ENCODE data around the gene TRMT2A.
"Not testable (repeated sequence)": the region's sequence is repeated elsewhere in the genome, so short reads cannot be mapped to it uniquely, and the experiment has no call there.

TRMT2A gene

DNA sequence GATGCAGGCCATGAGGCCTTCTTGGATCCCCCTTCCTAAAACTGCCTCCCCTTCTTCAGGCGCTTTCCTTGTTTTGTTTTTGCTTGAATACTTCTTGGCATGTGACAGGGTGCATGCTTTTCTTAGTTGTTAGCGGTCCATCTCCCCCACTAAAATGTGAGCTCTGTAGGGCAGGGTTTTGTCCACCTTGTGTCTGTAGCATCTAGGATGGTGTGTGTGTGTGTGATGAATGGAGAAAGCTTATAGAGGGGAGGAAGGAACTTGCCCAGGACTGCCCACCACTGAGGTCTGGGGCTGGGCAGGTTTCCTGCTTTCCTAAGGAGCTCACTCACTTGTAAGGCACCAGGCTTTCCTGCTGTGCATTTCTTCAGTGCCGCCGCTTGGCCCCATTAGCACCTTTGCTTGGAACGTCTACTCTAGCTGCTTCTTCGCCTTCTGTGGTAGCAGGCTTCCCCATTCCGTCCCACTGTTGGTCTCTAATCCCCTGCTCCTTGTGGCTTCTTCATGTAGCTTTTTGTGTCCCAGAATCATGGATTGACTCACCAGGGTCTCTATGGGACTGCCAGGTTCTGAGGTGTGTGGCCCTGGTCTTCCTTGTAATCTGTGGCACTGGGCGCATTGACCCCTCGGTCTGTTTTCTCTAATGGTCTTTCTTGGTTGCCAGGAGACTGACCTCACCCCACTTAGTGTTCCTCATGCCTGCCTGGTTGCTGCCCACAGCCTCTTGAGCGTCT, 33.7 kb downstream of the TRMT2A start:
- no peaks in the 10 kb centered on the region for H3K9me3 ChIP-seq (ENCODE audit: low read length)
- H3K27me3 ChIP-seq (ENCODE audit: control insufficient read depth in 1 of 2, insufficient read depth in 2 of 2, low read length in 2 of 2) = no peaks in the 10 kb centered on the region
- no peak overlapping the region for H3K27ac ChIP-seq (ENCODE audit: low read depth, low read length)
- H3K9ac ChIP-seq (ENCODE audit: low read length) = no peak overlapping the region
- H3K4me1 ChIP-seq (ENCODE audit: insufficient read depth, low read length) = peaks cover 43% of the 10 kb centered on the region
- H3K4me3 ChIP-seq (ENCODE audit: low read depth in 1 of 2, low read length in 2 of 2) = peak overlapping the region in 1 of 2 donors; percentile 5
- H3K36me3 ChIP-seq (ENCODE audit: insufficient read depth, low read length) = peaks cover 30% of the 10 kb centered on the region

DNA sequence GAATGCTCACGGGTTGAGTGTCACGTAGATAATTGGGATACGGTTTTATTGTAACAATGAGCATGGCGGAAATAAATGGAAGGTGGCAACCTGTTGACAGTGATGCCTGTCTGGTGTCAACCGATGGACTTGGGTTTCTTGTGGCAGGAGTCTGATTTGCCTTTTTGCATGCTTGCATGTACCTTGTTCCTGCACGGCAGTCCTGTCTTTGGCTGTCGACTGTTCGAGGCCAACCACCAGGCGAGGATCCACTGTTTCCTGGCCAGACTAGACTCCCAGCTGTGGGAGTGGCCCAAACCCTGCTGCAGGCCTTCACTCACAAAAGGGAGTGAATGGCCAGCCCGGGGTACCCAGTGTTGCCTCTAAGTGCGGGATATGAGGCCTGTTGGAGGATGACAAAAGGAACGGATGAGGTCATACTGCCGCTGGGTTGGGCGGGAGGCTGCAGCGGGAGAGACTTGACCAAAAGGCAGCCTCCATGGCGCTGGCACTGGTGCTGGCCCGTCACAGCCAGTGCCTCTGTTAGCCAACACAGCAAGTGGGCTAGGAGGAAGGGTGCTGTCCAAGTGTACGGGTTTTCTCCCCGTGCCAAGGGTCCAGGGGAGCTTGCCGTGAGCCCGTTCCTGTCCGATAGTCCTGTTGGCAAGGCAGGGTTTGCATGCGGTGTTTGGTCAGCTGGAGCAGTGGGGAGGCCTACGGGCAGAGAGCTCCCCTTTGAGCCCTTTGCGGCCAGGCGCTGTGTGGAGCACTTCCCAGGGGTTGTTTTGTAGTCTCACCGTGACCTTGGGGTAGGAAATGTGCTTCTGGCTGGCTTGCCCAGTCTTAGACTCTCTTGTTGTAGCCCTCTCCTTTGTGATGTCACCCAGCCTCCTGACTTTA, 36.0 kb downstream of the TRMT2A start:
- Histone ChIP-seq H3K27me3 (ENCODE audit: control insufficient read depth in 1 of 2, insufficient read depth in 2 of 2, low read length in 2 of 2) (no peaks in the 10 kb centered on the region), H3K9me3 (ENCODE audit: low read length) (no peaks in the 10 kb centered on the region), H3K9ac (ENCODE audit: low read length) (peak overlapping the region; percentile 90), H3K36me3 (ENCODE audit: insufficient read depth, low read length) (peaks cover 7% of the 10 kb centered on the region), H3K27ac (ENCODE audit: low read depth, low read length) (peak overlapping the region; percentile 75), H3K4me3 (ENCODE audit: low read depth in 1 of 2, low read length in 2 of 2) (peak overlapping the region; percentile 76 to 91), H3K4me1 (ENCODE audit: insufficient read depth, low read length) (peaks cover 43% of the 10 kb centered on the region)

DNA sequence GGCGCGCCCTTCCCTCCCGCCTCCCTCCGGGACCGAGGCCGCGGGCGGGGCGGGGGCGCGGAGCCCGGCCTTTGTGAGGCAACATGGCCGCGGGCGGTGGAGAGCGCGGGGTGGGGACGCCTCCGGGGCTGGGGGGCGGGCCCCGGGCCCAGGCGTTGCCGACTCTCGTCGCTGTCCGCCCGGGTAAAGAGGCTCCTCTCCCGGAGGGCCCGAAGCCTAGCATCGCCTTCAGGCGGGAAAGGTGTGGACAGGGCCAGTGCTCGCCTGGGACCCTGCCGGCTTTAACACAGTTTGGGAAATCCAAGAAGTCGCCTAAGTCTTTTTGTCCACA, 36.6 kb downstream of the TRMT2A start:
- Histone ChIP-seq H3K4me1 (ENCODE audit: insufficient read depth, low read length) (peaks cover 43% of the 10 kb centered on the region), H3K27me3 (ENCODE audit: control insufficient read depth in 1 of 2, insufficient read depth in 2 of 2, low read length in 2 of 2) (no peaks in the 10 kb centered on the region), H3K36me3 (ENCODE audit: insufficient read depth, low read length) (peaks cover under 1% of the 10 kb centered on the region), H3K4me3 (ENCODE audit: low read depth in 1 of 2, low read length in 2 of 2) (peak overlapping the region; percentile 76 to 91), H3K9me3 (ENCODE audit: low read length) (no peaks in the 10 kb centered on the region), H3K27ac (ENCODE audit: low read depth, low read length) (peak overlapping the region; percentile 75), H3K9ac (ENCODE audit: low read length) (peak overlapping the region; percentile 90)

DNA sequence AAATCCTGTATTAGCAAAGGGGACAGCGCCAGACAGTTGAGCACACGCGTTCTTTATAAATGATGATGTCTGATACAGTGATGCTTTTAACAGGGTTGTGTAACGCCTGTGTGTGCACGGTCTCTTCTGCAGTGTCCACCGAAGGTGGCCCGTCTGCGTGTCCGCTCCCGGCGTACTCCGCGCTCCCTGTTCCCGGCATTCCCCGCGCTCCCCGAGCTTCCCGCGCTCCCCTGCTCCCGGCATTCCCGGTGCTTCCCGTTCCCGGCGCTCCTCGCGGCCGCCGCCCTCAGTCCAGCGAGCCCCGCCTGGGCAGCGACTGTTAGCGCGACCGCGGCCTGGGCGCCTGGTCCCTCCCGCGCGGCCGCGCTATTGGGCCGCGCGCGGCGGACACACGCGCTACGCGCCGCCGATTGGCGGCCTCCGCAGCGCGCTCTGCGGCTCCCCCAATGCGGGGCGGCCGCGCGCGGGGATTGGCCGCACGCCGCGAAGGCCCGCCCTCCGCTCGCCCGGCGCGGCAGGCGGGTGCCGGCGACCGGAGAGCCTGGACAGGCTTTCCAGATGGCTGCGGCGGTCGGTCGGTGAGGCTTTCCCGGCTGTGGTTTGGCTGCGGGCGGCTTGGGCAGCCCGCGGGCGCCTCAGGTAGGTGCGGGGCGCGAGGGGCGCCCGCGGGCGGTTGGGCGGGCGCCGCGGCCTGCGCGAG, 37.1 kb downstream of the TRMT2A start, which contains the start of gene DGCR8:
DGCR8 (plus strand) TSS at position 497 of the 700 bp plus-strand sequence. CDS start 5,723 bp downstream, outside the sequence.
- no peaks in the 10 kb centered on the region for H3K9me3 ChIP-seq (ENCODE audit: low read length)
- no peaks in the 10 kb centered on the region for H3K27me3 ChIP-seq (ENCODE audit: control insufficient read depth in 1 of 2, insufficient read depth in 2 of 2, low read length in 2 of 2)
- peak within 1 kb of the TSS; percentile 76 to 91 for H3K4me3 ChIP-seq (ENCODE audit: low read depth in 1 of 2, low read length in 2 of 2)
- no peaks in the 10 kb centered on the region for H3K36me3 ChIP-seq (ENCODE audit: insufficient read depth, low read length)
- peaks cover 38% of the 10 kb centered on the region for H3K4me1 ChIP-seq (ENCODE audit: insufficient read depth, low read length)
- H3K9ac ChIP-seq (ENCODE audit: low read length) = peak within 1 kb of the TSS; percentile 90
- peak within 1 kb of the TSS; percentile 75 for H3K27ac ChIP-seq (ENCODE audit: low read depth, low read length)

DNA sequence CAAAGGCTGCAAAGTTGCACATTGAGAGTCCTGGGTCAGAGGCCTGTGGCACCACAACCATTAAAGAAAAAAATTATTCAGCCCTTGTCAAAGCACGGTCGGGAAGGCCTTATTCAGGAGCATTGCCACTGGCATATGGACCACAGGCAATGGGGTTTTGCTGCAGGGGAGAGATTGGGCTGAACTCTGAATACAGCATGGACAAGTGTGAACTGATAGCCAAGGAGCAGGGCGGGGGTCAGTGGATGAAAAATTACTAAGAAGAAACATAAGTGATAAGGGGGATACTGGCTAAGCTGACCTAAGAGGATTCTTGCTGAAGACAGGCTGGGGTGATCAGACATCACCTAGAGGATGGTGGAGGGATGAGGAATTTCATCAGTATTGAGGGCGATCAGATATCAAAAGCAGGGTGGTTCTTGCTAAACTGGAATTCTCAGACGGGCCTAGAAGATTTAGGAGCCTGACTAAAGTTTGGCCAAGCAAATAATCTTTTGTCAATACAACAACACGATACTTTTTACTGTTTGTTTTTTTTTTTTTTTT, 40.3 kb downstream of the TRMT2A start:
- H3K4me1 ChIP-seq (ENCODE audit: insufficient read depth, low read length) = peaks cover 11% of the 10 kb centered on the region
- no peak overlapping the region for H3K9ac ChIP-seq (ENCODE audit: low read length)
- H3K27ac ChIP-seq (ENCODE audit: low read depth, low read length) = no peak overlapping the region

DNA sequence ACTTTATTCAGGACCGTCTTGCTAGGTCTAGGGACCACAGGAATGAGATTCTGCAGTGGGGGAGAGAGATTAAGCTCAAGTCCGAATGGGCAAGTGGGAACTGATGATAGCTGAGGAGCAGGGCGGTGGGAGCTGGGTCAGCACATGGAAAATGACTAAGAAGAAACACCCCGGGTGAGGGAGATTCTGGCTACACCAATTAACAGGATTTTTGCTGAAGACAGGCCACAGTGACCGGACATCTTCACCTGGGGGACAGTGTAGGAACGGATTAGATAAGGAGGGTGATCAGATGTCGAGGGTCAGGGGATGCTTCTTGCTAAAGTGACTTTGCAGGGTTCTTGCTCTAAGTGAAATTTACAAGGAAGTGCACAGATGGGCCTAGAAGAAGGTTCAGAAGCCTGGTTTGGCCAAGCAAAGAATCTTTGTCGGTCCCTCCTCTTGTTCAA, 45.5 kb downstream of the TRMT2A start:
- no peaks in the 10 kb centered on the region for H3K4me1 ChIP-seq (ENCODE audit: insufficient read depth, low read length)
- no peak overlapping the region for H3K9ac ChIP-seq (ENCODE audit: low read length)
- H3K27me3 ChIP-seq (ENCODE audit: control insufficient read depth in 1 of 2, insufficient read depth in 2 of 2, low read length in 2 of 2) = no peaks in the 10 kb centered on the region
- no peak overlapping the region for H3K27ac ChIP-seq (ENCODE audit: low read depth, low read length)
- no peaks in the 10 kb centered on the region for H3K9me3 ChIP-seq (ENCODE audit: low read length)
- no peak overlapping the region for H3K4me3 ChIP-seq (ENCODE audit: low read depth in 1 of 2, low read length in 2 of 2)
- no peaks in the 10 kb centered on the region for H3K36me3 ChIP-seq (ENCODE audit: insufficient read depth, low read length)

More for the DNA sequence above, 40.3 kb downstream of the TRMT2A start:
- H3K4me3 ChIP-seq (ENCODE audit: low read depth in 1 of 2, low read length in 2 of 2) = no peak overlapping the region
- H3K27me3 ChIP-seq (ENCODE audit: control insufficient read depth in 1 of 2, insufficient read depth in 2 of 2, low read length in 2 of 2) = no peaks in the 10 kb centered on the region
- H3K36me3 ChIP-seq (ENCODE audit: insufficient read depth, low read length) = no peaks in the 10 kb centered on the region
- H3K9me3 ChIP-seq (ENCODE audit: low read length) = no peaks in the 10 kb centered on the region

DNA sequence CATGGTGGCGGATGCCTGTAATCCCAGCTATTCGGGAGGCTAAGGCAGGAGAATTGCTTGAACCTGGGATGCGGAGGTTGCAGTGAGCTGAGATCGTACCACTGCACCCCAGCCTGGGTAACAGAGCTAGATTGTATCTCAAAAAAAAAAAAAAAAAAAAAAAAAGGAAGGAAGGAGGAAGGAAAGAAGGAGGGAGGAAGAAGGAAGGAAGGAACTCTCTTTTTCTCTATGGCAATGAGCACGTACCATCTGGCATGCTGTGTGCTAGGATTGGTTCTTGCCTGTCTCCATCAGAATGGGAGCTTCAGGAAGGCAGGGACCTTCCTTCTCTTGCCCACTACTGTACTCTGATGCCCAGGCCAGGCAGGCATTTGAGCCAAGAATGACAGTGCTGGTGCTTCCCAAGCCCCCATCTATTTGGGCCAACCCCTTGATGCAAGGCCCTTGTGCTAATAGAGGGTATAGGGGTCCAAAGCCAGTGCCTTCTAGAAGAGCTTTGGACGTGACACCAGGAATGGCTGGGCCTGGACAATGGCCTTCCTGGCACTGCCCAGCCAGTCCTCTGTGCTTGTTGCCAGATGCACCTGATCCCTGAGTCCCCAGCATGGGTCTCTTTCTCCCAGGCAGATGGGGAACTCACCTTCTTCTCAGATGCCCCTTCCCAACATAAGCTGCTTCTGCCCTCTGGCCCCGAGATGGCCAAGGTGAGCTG, 47.5 kb downstream of the TRMT2A start:
- Histone ChIP-seq H3K4me3 (ENCODE audit: low read depth in 1 of 2, low read length in 2 of 2) (no peak overlapping the region), H3K36me3 (ENCODE audit: insufficient read depth, low read length) (peaks cover 5% of the 10 kb centered on the region), H3K27ac (ENCODE audit: low read depth, low read length) (no peak overlapping the region), H3K27me3 (ENCODE audit: control insufficient read depth in 1 of 2, insufficient read depth in 2 of 2, low read length in 2 of 2) (no peaks in the 10 kb centered on the region), H3K4me1 (ENCODE audit: insufficient read depth, low read length) (no peaks in the 10 kb centered on the region), H3K9ac (ENCODE audit: low read length) (no peak overlapping the region), H3K9me3 (ENCODE audit: low read length) (no peaks in the 10 kb centered on the region)

DNA sequence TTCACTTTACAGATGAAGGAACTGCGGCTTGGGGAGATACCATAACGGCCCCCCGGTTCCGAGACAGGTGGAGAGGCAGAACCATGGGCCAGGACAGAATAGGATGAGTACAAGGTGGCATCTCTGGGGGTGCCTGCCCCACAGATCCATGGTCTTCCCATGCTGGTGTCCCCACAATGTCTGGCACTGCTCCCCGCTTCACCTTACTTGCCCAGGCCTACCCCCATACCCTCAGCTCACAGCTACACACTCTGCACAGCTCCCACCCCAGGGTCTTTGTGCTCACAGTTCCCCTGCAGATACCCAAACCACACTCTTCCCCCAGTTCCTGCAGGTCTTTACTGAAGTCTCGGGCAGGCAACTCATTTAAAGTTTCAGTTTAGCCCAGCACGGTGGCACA, 48.4 kb downstream of the TRMT2A start:
- Histone ChIP-seq H3K27ac (ENCODE audit: low read depth, low read length) (no peak overlapping the region), H3K36me3 (ENCODE audit: insufficient read depth, low read length) (peaks cover 8% of the 10 kb centered on the region), H3K9me3 (ENCODE audit: low read length) (no peaks in the 10 kb centered on the region), H3K4me3 (ENCODE audit: low read depth in 1 of 2, low read length in 2 of 2) (no peak overlapping the region), H3K27me3 (ENCODE audit: control insufficient read depth in 1 of 2, insufficient read depth in 2 of 2, low read length in 2 of 2) (no peaks in the 10 kb centered on the region), H3K9ac (ENCODE audit: low read length) (no peak overlapping the region), H3K4me1 (ENCODE audit: insufficient read depth, low read length) (no peaks in the 10 kb centered on the region)

DNA sequence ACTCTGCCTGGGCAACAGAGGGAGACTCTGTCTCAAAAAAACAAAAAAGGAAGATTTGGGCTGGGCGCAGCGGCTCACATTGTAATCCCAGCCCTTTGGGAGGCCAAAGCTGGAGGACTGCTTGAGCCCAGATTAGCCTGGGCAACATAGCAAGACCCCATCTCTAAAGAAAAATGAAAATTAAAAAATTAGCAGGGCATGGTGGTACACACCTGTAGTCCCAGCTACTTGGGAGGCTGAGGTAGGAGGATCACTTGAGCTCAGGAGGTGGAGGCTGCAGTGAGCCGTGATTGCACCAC, 49.7 kb downstream of the TRMT2A start:
- H3K27ac ChIP-seq (ENCODE audit: low read depth, low read length); H3K9ac ChIP-seq (ENCODE audit: low read length); H3K9me3 ChIP-seq (ENCODE audit: low read length); H3K27me3 ChIP-seq (ENCODE audit: control insufficient read depth in 1 of 2, insufficient read depth in 2 of 2, low read length in 2 of 2); H3K4me1 ChIP-seq (ENCODE audit: insufficient read depth, low read length); H3K4me3 ChIP-seq (ENCODE audit: low read depth in 1 of 2, low read length in 2 of 2): not testable (repeated sequence)
- peaks cover 12% of the 10 kb centered on the region for H3K36me3 ChIP-seq (ENCODE audit: insufficient read depth, low read length)

DNA sequence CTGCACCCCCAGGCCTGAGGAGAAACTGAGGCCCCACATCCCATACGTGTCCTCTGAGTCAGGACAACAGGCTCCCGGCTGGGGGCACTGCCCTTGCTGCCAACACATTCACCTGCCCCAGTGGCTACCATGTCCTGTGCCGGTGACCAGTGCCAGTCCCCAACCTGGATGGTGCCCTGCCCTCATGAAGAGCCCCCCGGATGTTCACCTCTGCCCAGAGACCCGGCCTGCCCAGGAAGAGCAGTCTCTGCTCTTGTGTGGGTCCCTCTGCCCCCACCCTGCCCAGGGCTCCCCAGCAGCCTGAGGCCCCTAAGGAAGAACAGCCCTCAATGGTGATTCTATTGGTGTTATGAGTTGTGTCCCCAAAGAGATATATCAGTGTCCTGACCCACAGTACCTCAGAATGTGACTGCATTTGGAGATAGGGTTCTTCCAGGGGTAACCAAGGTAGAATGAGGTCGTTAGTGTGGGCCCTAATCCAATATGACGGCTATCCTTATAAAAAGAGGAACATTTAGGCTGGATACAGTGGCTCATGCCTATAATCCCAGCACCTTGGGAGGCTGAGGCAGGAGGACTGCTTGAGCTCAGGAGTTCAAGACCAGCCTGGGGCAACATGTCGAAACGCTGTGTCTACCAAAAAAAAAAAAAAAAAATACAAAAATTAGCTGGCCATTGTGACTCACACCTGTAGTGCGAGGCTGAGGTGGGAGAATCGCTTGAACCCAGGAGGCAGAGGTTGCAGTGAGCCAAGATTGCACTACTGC, 50.2 kb downstream of the TRMT2A start:
- no peaks in the 10 kb centered on the region for H3K27me3 ChIP-seq (ENCODE audit: control insufficient read depth in 1 of 2, insufficient read depth in 2 of 2, low read length in 2 of 2)
- no peak overlapping the region for H3K9ac ChIP-seq (ENCODE audit: low read length)
- H3K4me3 ChIP-seq (ENCODE audit: low read depth in 1 of 2, low read length in 2 of 2) = no peak overlapping the region
- H3K27ac ChIP-seq (ENCODE audit: low read depth, low read length) = no peak overlapping the region
- no peaks in the 10 kb centered on the region for H3K9me3 ChIP-seq (ENCODE audit: low read length)
- peaks cover 12% of the 10 kb centered on the region for H3K36me3 ChIP-seq (ENCODE audit: insufficient read depth, low read length)
- no peaks in the 10 kb centered on the region for H3K4me1 ChIP-seq (ENCODE audit: insufficient read depth, low read length)
